Body of pancreas (tissue), 4 donors: ENCODE results near the gene ESPNL. TPM values are rescaled to one million over a fixed set of nuclear protein-coding genes. Genes with fewer than 3 reads are reported as not detected.

Experiments used
- ATAC-seq: fragments of 150-250 bp; one replicate; pipeline ENCODE4 v1.9.1; 2016
- DNase-seq, 4 donors: peaks; one replicate each; pipeline ENCODE4 v3.0.0-alpha.2; 2019
- H3K27ac ChIP-seq, 4 donors: fragments of 200-600 bp; sonication (generic); 1 replicate in 3 of 4; 2 replicates in 1 of 4; pipeline versions ENCODE4 v1.5.1 to v1.6.1; 2016 to 2019; ENCODE audit warnings: mild to moderate bottlenecking in 1 of 4, mixed read lengths in 1 of 4, moderate library complexity in 1 of 4
- H3K27me3 ChIP-seq, 2 donors: fragments of 200-600 bp; sonication (generic); one replicate each; pipeline ENCODE4 v1.6.0; 2016; ENCODE audit warnings: mild to moderate bottlenecking in 1 of 2
- H3K36me3 ChIP-seq, 2 donors: fragments of 200-600 bp; sonication (generic); replicated peaks in 1 of 2; 2 replicates each; pipeline ENCODE4 v1.5.1; 2016; ENCODE audit warnings: low read depth in 2 of 2; ENCODE audit not compliant: insufficient read depth in 1 of 2
- H3K4me1 ChIP-seq: fragments of 200-600 bp; sonication (generic); one replicate; pipeline ENCODE4 v1.6.0; 2016
- H3K4me3 ChIP-seq, 2 donors: fragments of 200-600 bp; sonication (generic); 1 replicate in 1 of 2; 2 replicates in 1 of 2; pipeline ENCODE4 v1.5.1; 2016 to 2019
- H3K9me3 ChIP-seq, 3 donors: fragments of 200-600 bp; sonication (generic); 1 replicate in 2 of 3; 2 replicates in 1 of 3; pipeline ENCODE4 v1.5.1; 2016
- POLR2A ChIP-seq, 3 donors: fragments of 450-650 bp; IDR thresholded peaks; one replicate each; pipeline ENCODE4 v1.6.1; 2016; ENCODE audit warnings: antibody characterized with exemption in 3 of 3, mild to moderate bottlenecking in 2 of 3
- WGBS, 2 donors: methylation state at CpG; one replicate each; pipeline ENCODE4 v1.1.5; 2017; 5-methylcytosine and 5-hydroxymethylcytosine counted together
- intact Hi-C: fragments of 100-400 bp; cut with DNase I; formaldehyde crosslinking; loops from one replicate; pipeline ENCODE4 v1.15.1; 2023
- total RNA-seq, 2 donors: library from RNA; depleted of rRNA; stranded (reverse); fragments of >200 nt; gene quantifications; one replicate each; pipeline ENCODE4 v1.1.0, GENCODE V29; 2016
- TF ChIP-seq, protein P1 (sequence below), 7 experiments: fragments of 450-650 bp in 4 of 7; fragments of 200-600 bp in 3 of 7; sonication (generic) in 3 of 7; IDR thresholded peaks; one replicate each; pipeline ENCODE4 v1.5.1; 2016 to 2019; ENCODE audit warnings: antibody characterized with exemption in 7 of 7

ESPNL gene
- total RNA-seq, 2 donors from 2014 or later = not detected

GRCh38 chr2:238101891-238102841 lies 2.0 kb downstream of the ESPNL start:
- TF ChIP-seq, protein P1, sequence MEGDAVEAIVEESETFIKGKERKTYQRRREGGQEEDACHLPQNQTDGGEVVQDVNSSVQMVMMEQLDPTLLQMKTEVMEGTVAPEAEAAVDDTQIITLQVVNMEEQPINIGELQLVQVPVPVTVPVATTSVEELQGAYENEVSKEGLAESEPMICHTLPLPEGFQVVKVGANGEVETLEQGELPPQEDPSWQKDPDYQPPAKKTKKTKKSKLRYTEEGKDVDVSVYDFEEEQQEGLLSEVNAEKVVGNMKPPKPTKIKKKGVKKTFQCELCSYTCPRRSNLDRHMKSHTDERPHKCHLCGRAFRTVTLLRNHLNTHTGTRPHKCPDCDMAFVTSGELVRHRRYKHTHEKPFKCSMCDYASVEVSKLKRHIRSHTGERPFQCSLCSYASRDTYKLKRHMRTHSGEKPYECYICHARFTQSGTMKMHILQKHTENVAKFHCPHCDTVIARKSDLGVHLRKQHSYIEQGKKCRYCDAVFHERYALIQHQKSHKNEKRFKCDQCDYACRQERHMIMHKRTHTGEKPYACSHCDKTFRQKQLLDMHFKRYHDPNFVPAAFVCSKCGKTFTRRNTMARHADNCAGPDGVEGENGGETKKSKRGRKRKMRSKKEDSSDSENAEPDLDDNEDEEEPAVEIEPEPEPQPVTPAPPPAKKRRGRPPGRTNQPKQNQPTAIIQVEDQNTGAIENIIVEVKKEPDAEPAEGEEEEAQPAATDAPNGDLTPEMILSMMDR (IDR thresholded peaks at IDR 0.05) = no peak
- TF ChIP-seq POLR2A (IDR thresholded peaks at IDR 0.05) = no peak
- intact Hi-C loops = no loop called here
- Histone ChIP-seq H3K27me3 (no peaks in the 10 kb centered on the region), H3K4me1 (peaks cover 21% of the 10 kb centered on the region), H3K27ac (no peak overlapping the region), H3K9me3 (no peaks in the 10 kb centered on the region), H3K4me3 (no peak overlapping the region), H3K36me3 (no peaks in the 10 kb centered on the region)
- no peak for ATAC-seq
- 93 to 96% methylated on average over 12 to 29 of the region's 30 CpGs for WGBS, 2 donors
- peak in 1 of 4 donors; percentile 11 for DNase-seq

- 88 to 90% methylated on average over 10 of the region's 10 CpGs for WGBS, 2 donors
- no peaks in the 10 kb centered on the region for H3K36me3 ChIP-seq
- no peak overlapping the region for H3K27ac ChIP-seq
- no peaks in the 10 kb centered on the region for H3K9me3 ChIP-seq
- peaks cover 14% of the 10 kb centered on the region for H3K4me1 ChIP-seq
- H3K4me3 ChIP-seq = no peak overlapping the region
- H3K27me3 ChIP-seq = no peaks in the 10 kb centered on the region
- intact Hi-C loops = no loop called here
- no peak for TF ChIP-seq POLR2A (IDR thresholded peaks at IDR 0.05)
- TF ChIP-seq, protein P1 (IDR thresholded peaks at IDR 0.05) = no peak
- DNase-seq (peak in 2 of 4 donors; percentile 1 to 3), ATAC-seq (no peak)
Measured at GRCh38 chr2:238102865-238103264, 2.7 kb downstream of the ESPNL start.

- H3K4me1 ChIP-seq = peaks cover 8% of the 10 kb centered on the region
- no peak overlapping the region for H3K27ac ChIP-seq
- ATAC-seq = no peak
- WGBS, 2 donors = 91 to 95% methylated on average over 5 to 18 of the region's 18 CpGs
- no peaks in the 10 kb centered on the region for H3K36me3 ChIP-seq
- TF ChIP-seq, protein P1 (IDR thresholded peaks at IDR 0.05) = no peak
- TF ChIP-seq POLR2A (IDR thresholded peaks at IDR 0.05) = no peak
- no peaks in the 10 kb centered on the region for H3K27me3 ChIP-seq
- no peaks in the 10 kb centered on the region for H3K9me3 ChIP-seq
- intact Hi-C loops = no loop called here
- peak in 1 of 4 donors; percentile 7 for DNase-seq
- no peak overlapping the region for H3K4me3 ChIP-seq
Measured at GRCh38 chr2:238103465-238104225, 3.5 kb downstream of the ESPNL start.

DNA sequence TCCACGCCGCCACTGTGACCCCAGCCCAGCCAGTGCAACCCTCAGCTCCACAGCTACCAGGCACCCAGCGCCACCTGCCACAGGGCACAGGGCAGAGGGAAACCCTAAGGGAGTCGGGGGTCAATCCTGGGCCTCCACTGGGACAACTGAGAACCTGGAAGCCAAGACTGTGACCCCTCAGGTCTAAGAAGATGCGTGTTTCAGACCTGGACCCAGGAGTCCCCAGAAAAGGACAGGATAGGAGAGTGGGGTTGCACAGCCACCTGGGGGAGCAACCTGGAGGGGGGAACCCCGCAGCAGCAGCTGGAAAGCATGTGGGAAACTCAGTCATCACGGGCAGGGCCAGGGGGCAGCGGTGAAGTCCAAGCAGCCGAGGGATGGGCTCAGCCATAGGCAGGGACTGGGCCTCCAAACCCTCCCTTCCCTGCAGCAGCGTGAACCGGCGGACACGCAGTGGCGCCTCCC lies 4.1 kb downstream of the ESPNL start:
- no peaks in the 10 kb centered on the region for H3K27me3 ChIP-seq
- WGBS, 2 donors = 96 to 97% methylated on average over 6 to 14 of the region's 14 CpGs
- intact Hi-C loops = no loop called here
- H3K4me1 ChIP-seq = peaks cover 8% of the 10 kb centered on the region
- DNase-seq (no peak), ATAC-seq (no peak)
- no peak for TF ChIP-seq POLR2A (IDR thresholded peaks at IDR 0.05)
- TF ChIP-seq, protein P1 (IDR thresholded peaks at IDR 0.05) = no peak
- no peaks in the 10 kb centered on the region for H3K36me3 ChIP-seq
- no peak overlapping the region for H3K4me3 ChIP-seq
- H3K9me3 ChIP-seq = no peaks in the 10 kb centered on the region
- H3K27ac ChIP-seq = no peak overlapping the region
